NCI-H345 treated with DMSO at 0.1 percent for 48 hours (cell line): Measurements from ENCODE around the gene PCSK2.

ENCODE experiments used
- DNase-seq: peaks from one replicate; lab custom pipeline; 2025; ENCODE audit not compliant: unreplicated experiment; lab: John Stamatoyannopoulos, UW

Gene PCSK2

GRCh38 chr20:17442588-17442987, 215.7 kb downstream of the PCSK2 start:
- DNase-seq, result no peak

- no peak for DNase-seq
Observed at GRCh38 chr20:17443131-17443858, 216.5 kb downstream of the PCSK2 start.

GRCh38 chr20:17444091-17444490, 217.3 kb downstream of the PCSK2 start:
- no peak for DNase-seq

- DNase-seq, result no peak
Observed at GRCh38 chr20:17445543-17445942, 218.7 kb downstream of the PCSK2 start.

- no peak for DNase-seq
Observed at GRCh38 chr20:17446171-17446570, 219.3 kb downstream of the PCSK2 start.

GRCh38 chr20:17448071-17448470, 221.2 kb downstream of the PCSK2 start:
- DNase-seq, result no peak

- DNase-seq, result no peak
Observed at GRCh38 chr20:17449031-17449430, 222.2 kb downstream of the PCSK2 start.

GRCh38 chr20:17452441-17452840, 225.6 kb downstream of the PCSK2 start:
- no peak for DNase-seq

- no peak for DNase-seq
Observed at GRCh38 chr20:17453592-17453991, 226.8 kb downstream of the PCSK2 start.

- DNase-seq, result no peak
Observed at GRCh38 chr20:17456279-17456678, 229.4 kb downstream of the PCSK2 start.

- no peak for DNase-seq
Observed at GRCh38 chr20:17457079-17457478, 230.2 kb downstream of the PCSK2 start.

- no peak for DNase-seq
Observed at GRCh38 chr20:17457588-17458190, 230.8 kb downstream of the PCSK2 start.

- DNase-seq, result no peak
Observed at GRCh38 chr20:17460119-17460518, 233.3 kb downstream of the PCSK2 start.

- DNase-seq, result no peak
Observed at GRCh38 chr20:17461941-17462340, 235.1 kb downstream of the PCSK2 start.

GRCh38 chr20:17463711-17464110, 236.9 kb downstream of the PCSK2 start:
- no peak for DNase-seq

GRCh38 chr20:17465236-17465635, 238.4 kb downstream of the PCSK2 start:
- DNase-seq, result no peak

- DNase-seq, result no peak
Observed at GRCh38 chr20:17466641-17467040, 239.8 kb downstream of the PCSK2 start.

GRCh38 chr20:17467120-17467655, 240.3 kb downstream of the PCSK2 start:
- no peak for DNase-seq

- no peak for DNase-seq
Observed at GRCh38 chr20:17468073-17468840, 241.4 kb downstream of the PCSK2 start.

- DNase-seq, result no peak
Observed at GRCh38 chr20:17469246-17470030, 242.6 kb downstream of the PCSK2 start.

GRCh38 chr20:17470521-17470920, 243.7 kb downstream of the PCSK2 start:
- DNase-seq, result no peak
